Measurements from ENCODE around the gene TSTD1. TPM values are rescaled to one million over a fixed set of nuclear protein-coding genes. Genes with fewer than 3 reads are reported as not detected.
A peak's percentile ranks its signal among the peaks of the same experiment; 100 is the strongest.

TSTD1 gene
- total RNA-seq, 4 donors from 2014 or later = 70.0 to 123 (median 98.8) TPM

DNA sequence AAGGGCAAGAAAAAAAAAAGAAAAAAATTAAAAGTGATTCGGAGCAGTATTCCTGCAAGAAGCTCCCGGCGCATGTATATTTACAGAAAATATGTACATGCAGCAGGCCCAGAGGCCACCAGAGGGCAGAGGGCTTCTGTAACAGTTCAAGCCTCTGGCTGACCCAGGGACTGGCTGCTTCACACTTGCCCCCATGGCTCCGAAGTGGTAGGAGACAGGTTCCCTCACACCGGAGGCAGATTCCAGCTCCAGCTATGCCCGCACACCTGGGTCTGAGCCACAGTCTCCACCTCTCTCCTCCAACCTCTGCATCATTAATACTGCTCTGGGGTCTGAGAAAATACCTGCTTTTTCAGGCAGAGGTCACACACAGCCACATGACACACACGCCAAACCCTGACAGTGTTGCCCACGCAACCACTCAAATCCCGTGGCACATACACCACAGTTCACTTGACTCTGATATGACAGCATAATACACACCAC is 33.2 kb upstream of the TSTD1 start:
- Histone ChIP-seq H3K27me3 (no peaks in the 10 kb centered on the region), H3K4me3 (no peak overlapping the region), H3K4me1 (peaks cover 50% of the 10 kb centered on the region), H3K9me3 (no peaks in the 10 kb centered on the region), H3K36me3 (peaks cover 3% of the 10 kb centered on the region), H3K27ac (no peak overlapping the region)
- no peak for TF ChIP-seq EP300 (IDR thresholded peaks at IDR 0.05)
- TF ChIP-seq, protein P1, sequence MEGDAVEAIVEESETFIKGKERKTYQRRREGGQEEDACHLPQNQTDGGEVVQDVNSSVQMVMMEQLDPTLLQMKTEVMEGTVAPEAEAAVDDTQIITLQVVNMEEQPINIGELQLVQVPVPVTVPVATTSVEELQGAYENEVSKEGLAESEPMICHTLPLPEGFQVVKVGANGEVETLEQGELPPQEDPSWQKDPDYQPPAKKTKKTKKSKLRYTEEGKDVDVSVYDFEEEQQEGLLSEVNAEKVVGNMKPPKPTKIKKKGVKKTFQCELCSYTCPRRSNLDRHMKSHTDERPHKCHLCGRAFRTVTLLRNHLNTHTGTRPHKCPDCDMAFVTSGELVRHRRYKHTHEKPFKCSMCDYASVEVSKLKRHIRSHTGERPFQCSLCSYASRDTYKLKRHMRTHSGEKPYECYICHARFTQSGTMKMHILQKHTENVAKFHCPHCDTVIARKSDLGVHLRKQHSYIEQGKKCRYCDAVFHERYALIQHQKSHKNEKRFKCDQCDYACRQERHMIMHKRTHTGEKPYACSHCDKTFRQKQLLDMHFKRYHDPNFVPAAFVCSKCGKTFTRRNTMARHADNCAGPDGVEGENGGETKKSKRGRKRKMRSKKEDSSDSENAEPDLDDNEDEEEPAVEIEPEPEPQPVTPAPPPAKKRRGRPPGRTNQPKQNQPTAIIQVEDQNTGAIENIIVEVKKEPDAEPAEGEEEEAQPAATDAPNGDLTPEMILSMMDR (IDR thresholded peaks at IDR 0.05) = peak; percentile 55 to 66
- no peak for DNase-seq (ENCODE audit: low spot score in 2 of 2)
- WGBS = 74% methylated on average over 9 of the region's 9 CpGs

- Histone ChIP-seq H3K27me3 (no peaks in the 10 kb centered on the region), H3K4me3 (no peak overlapping the region), H3K9me3 (no peaks in the 10 kb centered on the region), H3K36me3 (peaks cover 3% of the 10 kb centered on the region), H3K4me1 (peaks cover 46% of the 10 kb centered on the region), H3K27ac (no peak overlapping the region)
- TF ChIP-seq, protein P1 (IDR thresholded peaks at IDR 0.05) = no peak
- TF ChIP-seq POLR2A (IDR thresholded peaks at IDR 0.05) = no peak
- no peak for TF ChIP-seq EP300 (IDR thresholded peaks at IDR 0.05)
- TF ChIP-seq POLR2AphosphoS5 (IDR thresholded peaks at IDR 0.05) = no peak
- 91% methylated on average over 4 of the region's 4 CpGs for WGBS
- no peak for DNase-seq (ENCODE audit: low spot score in 2 of 2)
Observed at GRCh38 chr1:161070761-161071160, 32.0 kb upstream of the TSTD1 start.

DNA sequence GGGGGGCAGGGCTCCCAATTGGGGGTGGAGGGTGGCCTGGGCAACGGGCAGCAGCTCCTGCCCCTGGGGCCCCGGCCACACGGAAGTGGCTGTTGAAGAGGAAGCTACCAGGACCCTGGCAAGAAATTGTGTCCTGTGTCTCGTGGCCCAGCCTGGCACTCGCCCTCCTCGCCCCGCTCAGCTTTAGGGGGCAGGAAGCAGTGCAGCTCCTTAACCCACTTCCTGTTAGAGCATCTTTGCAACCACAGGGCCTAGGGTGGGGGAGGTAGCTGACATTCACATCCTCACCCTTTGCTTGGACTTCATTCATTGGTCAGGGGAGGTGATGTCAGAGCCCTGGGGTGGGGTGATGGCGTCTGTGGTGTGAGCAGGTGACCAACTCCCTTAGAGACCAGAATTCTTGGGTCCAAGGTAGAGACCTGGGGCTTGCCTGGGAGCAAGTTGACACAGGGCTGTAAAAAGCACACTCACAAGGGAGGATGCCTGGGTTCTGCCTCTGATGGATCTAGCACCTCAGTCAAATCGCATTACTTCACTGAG is 31.0 kb upstream of the TSTD1 start, which contains the start of gene ARHGAP30:
Gene ARHGAP30 (minus strand): TSS at position 161 of the 540 bp plus-strand sequence. CDS start 267 bp downstream, outside the sequence.
- Histone ChIP-seq H3K9me3 (no peaks in the 10 kb centered on the region), H3K4me3 (peak within 1 kb of the TSS; percentile 44), H3K27me3 (no peaks in the 10 kb centered on the region), H3K27ac (peak within 1 kb of the TSS; percentile 63), H3K4me1 (peaks cover 41% of the 10 kb centered on the region), H3K36me3 (peaks cover 3% of the 10 kb centered on the region)
- TF ChIP-seq EP300 (IDR thresholded peaks at IDR 0.05) = no peak
- no peak for TF ChIP-seq POLR2A (IDR thresholded peaks at IDR 0.05)
- TF ChIP-seq, protein P1 (IDR thresholded peaks at IDR 0.05) = no peak
- TF ChIP-seq POLR2AphosphoS5 (IDR thresholded peaks at IDR 0.05) = no peak
- no peak for DNase-seq (ENCODE audit: low spot score in 2 of 2)
- WGBS = 100% methylated on average over 1 of the region's 9 CpGs

DNA sequence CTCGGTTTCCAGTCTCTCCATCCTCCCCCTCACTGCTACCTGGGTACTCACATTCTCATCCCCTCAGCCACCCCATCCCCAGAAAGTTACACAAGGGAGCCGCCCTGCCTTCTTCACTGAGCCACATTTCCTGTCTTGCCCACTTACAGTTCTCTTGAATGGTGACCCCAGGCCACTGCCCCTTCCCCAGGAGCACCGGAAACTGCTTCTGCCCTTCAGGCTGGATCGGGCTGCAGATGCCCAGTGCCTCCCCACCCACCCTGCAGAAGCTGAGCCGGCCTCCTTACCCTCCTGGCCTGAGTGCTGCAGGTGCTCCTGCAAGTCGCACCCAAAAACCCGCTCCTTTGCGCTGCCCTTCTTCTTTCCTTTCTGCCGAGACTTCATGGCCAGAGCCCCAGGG is 30.5 kb upstream of the TSTD1 start:
- TF ChIP-seq, protein P1 (IDR thresholded peaks at IDR 0.05) = no peak
- TF ChIP-seq POLR2A (IDR thresholded peaks at IDR 0.05) (no peak), POLR2AphosphoS5 (IDR thresholded peaks at IDR 0.05) (no peak), EP300 (IDR thresholded peaks at IDR 0.05) (no peak)
- no peak for DNase-seq (ENCODE audit: low spot score in 2 of 2)
- Histone ChIP-seq H3K27ac (peak overlapping the region; percentile 63), H3K36me3 (peaks cover 3% of the 10 kb centered on the region), H3K4me3 (peak overlapping the region; percentile 44), H3K9me3 (no peaks in the 10 kb centered on the region), H3K4me1 (peaks cover 35% of the 10 kb centered on the region), H3K27me3 (no peaks in the 10 kb centered on the region)
- 73% methylated on average over 9 of the region's 9 CpGs for WGBS

GRCh38 chr1:161068306-161069234 is 29.8 kb upstream of the TSTD1 start:
- Histone ChIP-seq H3K4me3 (peak overlapping the region; percentile 44), H3K9me3 (no peaks in the 10 kb centered on the region), H3K36me3 (peaks cover 3% of the 10 kb centered on the region), H3K4me1 (peaks cover 29% of the 10 kb centered on the region), H3K27ac (peak overlapping the region; percentile 63), H3K27me3 (no peaks in the 10 kb centered on the region)
- TF ChIP-seq, protein P1 (IDR thresholded peaks at IDR 0.05) = no peak
- TF ChIP-seq POLR2AphosphoS5 (IDR thresholded peaks at IDR 0.05) (no peak), EP300 (IDR thresholded peaks at IDR 0.05) (no peak), POLR2A (IDR thresholded peaks at IDR 0.05) (no peak)
- WGBS = 62% methylated on average over 10 of the region's 10 CpGs
- no peak for DNase-seq (ENCODE audit: low spot score in 2 of 2)

All from suprapubic skin (tissue), 4 donors.